ENCODE results near the gene ALPK3.

GRCh38 chr15:84904419-84904818 is 87.3 kb downstream of the ALPK3 start:
- TF ChIP-seq CTCF (IDR thresholded peaks at IDR 0.05) (no peak), POLR2A (IDR thresholded peaks at IDR 0.05) (no peak)

Measured in Peyer's patch (tissue), 4 donors.